Stimulated activated CD8-positive, alpha-beta memory T cell treated with anti-CD3 and anti-CD28 coated beads, Interleukin-12 subunit alpha, Interleukin-12 subunit beta, amount 100 ng/mL, for 4 hours (primary cell): Measurements from ENCODE around the gene VSX1.

Experiments
- DNase-seq: peaks from one replicate; pipeline ENCODE4 v3.0.0-alpha.2; 2020; ENCODE audit warnings: low read depth

The VSX1 gene

GRCh38 chr20:25053255-25054031 is 28.5 kb downstream of the VSX1 start:
- no peak for DNase-seq

GRCh38 chr20:25052255-25053194 is 29.4 kb downstream of the VSX1 start:
- no peak for DNase-seq

DNA sequence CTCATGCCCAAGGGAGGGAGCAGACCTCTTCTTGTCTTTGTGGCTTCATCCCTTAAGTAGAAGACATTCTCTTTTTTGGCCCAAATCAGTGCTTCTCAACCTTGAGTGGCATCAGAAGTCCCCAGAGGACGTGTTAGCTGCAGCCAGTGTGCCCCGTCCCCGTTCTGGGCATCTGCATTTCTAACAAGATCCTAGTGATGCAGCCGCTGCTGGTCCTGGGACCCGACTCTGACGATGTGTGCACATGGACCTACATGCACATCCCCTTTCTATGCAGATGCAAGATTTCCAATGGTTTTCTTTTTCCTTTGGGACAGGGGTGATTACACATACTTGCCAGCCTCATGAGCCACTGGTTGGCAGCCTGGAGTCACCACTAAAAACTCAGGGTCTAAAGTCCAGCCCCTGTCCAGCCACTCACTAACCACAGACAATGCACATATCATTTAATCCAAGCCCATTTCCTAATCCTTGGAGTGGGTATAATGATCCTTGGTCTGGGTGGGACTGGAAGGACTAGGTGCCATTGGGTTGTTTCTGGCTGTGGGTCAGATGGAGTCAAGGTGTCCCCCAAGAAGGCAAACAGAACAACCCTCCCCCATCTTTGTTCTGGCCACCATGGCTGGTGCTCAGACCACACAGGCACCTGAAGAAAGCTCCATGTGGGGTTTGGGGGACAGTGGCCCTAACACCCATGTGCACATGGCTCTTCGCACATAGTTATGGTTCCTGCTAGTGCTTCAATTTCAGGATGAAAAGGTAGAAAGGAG is 30.4 kb downstream of the VSX1 start:
- DNase-seq, result no peak

- DNase-seq, result no peak
Observed at GRCh38 chr20:25050501-25051350, 31.2 kb downstream of the VSX1 start.

DNA sequence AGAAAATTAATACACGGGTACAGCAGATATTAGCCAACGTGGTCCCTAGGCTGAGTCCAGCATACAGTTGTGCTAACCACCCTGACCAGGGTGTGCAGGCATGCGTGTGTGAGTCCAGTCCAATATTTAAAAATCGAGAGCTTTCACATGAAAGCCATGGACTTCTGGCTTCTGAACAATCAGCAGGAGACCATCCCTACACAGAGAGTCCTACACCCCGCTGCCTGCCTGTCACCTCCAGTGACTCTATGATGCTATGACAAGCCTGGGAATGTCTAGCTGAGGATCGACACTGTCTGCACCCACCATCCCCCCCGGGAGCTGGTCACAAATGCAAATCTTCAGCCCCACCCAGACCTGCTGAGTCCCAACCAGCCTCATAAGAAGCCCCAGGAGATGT is 31.9 kb downstream of the VSX1 start:
- no peak for DNase-seq

GRCh38 chr20:25049261-25050060 is 32.5 kb downstream of the VSX1 start:
- no peak for DNase-seq

DNA sequence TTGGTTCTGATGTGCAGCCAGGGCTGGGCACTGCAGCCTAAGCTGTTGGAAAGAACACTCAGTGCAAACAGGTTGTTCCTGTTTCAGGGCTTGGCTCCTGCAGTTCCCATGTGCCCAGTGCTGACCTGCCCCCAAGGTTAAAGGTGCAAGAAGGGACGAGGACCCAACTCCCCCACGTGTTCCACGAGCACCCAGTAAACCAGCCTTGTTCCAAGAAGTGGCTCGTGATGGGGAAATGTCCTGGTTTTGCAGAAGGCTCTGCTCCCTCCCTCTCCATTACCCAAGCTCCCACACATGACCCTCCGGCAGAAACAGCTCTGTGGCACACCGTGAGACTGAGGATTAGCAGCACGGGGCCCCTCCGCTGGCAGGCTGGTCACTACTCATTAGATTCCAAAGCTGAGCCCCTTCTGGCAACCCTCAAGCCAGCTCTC is 33.4 kb downstream of the VSX1 start:
- no peak for DNase-seq

DNA sequence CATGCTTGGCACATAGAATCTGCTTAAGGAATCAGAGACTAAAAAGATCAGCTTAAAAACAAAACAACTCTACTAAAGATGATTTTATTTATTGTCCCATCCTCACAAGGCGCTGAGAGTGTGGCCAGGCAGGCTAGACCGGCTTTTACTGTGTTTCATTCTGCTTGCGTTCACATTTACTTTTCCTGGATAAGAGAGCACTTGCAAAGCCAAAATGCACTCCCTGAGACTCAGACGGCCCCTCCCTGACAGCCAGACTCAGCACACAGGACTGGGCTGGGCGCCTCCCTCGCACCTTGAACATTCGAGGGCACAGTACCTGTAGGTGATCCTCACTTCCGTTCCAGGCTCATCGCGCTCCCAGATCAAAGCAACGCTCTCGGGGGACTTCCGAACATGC is 34.2 kb downstream of the VSX1 start:
- DNase-seq, result no peak

- DNase-seq, result no peak
Observed at GRCh38 chr20:25046736-25047666, 34.9 kb downstream of the VSX1 start.

DNA sequence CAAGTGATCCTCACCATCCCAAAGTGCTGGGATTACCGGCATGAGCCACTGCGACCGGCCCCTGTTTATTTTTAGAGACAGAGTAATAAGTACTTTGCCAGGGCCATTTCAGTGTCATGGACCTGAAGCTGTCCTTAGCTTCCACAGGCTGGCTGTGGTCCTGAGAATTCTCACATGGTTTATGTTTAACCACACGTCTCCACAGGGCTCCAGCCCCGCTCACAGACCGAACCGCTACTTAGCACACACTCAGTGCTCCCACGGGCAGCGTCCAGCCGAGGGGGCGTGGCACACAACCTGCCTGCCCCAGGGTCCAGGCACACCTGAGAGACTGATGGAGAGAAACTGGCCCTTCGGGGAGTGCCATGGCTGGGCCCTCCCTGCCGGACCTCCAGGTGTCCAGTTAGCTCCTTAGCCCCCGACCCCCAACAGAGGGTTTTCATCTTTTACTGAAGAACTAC is 35.7 kb downstream of the VSX1 start:
- DNase-seq, result no peak

DNA sequence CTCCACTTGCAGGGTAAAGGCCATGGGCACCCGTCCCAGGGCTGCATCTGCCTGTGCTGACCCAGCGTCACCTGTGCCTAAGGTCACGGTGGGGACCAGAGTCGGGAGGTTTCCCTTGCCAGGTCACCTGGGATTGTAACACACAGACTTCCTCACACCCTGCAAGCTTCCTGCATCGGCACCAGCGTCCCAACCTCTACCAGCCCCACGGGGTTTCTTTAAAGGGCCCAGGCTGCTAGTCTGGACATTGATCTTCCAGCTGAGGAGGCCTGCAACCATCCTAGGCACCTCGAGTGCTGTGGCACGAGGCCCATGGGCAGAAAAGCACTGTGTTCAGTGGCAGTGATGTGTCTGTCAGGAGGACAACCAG is 36.6 kb downstream of the VSX1 start:
- no peak for DNase-seq

DNA sequence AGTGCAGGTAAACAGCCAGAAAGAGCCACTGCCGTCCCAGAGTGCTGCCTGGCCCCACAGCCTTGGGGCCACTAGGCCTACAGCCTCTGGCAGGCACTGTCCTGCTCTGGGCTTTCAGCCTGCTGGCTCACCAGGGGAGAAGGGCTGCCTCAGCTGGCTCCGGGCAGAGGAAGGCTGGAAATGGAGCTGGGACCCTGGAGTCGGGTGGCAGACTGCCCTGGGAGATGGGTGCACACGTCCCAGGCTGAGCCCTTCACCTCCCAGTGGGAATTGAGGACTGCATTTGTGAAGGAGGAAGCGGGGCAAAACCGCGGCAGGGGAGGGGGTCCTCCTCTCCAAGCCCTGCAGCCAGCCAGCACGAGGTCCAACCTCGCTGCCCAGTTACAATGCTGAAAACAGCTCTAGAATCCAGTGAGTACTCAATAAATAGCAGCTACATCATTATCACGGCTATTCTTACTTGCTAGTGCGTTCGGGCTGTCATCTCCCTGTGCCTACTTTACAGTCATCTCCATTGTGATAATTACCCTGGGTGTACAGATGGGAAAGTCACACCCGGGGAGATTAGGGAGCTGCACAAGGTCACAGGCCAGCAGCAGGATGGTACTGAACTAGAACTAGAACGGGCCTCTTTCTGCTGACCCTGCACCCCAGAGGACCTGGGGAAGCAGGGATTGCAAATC is 37.1 kb downstream of the VSX1 start:
- DNase-seq, result no peak

DNA sequence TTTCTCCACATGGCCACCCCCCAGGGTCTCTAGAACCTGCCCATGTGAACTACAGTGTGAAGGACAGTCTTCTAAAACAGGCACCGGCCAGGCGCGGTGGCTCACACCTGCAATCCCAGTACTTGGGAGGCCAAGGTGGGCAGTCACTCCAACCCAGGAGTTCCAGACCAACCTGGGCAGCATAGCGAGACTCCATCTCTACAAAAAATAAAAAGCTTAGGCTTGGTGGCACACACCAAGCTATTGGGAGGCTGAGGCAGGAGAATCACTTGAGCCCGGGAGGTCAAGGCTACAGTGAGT is 37.7 kb downstream of the VSX1 start:
- no peak for DNase-seq

DNA sequence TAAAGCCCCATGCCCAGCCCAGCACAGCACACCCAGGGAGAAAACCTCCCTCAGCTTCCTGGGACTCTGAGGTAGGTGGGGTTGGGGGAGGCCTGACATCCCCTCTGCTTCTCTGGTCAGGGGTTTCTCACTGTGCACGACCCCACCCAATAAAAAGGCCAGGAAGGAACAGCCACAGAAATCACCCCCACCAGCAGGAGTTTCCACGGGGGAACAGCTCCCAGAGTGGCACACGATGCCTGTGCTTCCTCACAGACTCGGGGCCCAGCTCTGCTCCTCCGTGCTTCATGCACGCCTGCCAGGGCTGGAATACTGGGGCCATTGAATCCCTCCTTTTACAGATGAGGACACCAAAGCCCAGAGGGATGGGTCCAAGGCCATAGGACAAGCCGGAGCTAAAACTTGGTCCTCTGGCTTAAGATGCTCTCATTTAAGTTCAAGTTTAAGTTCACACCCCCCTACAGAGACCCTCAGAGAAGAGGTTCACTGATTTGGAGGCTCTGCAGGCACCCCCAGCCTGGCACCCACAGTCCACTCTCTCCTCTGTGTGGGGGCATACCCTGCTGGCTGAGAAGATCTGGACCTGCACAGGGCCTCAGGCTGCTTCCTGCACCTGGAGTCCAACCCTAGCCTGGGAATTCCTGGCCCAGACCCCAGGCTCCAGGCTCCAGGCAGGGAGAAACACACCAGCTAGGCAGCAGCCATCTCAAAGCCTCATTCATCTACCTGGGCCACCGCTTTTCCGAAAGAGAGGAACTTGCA is 38.3 kb downstream of the VSX1 start:
- DNase-seq, result no peak

DNA sequence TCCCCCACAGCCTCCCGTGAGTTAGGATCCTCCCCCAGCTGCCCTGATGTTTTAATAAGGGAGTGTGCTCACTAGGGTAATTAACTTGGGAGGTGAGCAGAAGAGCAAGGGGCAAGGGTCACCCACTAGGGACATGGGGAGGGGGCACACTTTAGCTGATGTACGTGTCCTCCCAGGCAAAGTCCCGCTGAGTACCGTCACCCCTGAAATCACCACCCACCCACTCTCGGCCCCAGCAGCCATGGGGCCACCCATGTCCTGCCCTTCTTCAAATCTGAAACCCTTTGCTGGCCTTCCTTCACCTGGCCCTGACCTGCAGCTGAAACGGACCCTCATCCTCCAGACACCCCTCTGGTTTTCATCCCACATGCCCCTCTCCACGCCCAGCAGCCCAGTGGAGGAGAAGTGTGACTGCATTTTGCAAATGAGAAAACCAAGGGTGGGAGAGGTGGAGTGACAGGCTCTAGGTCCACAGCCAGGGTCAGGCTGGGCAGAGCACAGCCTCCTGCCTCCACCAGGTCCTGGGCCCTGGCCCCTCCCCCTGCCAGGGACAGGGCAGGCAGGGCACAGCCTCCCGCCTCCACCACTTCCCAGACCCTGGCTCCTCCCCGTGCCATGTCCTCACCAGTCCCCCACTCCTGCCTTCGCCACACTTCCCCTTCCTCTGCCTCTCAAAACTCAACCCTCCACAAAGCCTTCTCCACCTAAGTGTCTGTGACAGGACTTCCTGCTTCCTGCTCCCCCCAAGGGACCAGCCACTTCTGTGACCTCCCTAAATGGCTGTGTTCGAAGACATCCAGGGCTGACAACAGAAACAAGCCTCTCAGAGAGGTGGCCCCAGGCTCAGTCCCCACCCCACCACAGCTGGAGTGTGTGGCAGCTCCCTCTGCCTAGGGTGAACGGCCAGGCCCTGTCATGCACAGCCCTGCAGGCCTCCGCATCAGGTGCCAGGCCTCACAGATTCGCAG is 39.1 kb downstream of the VSX1 start:
- peak; percentile 10 for DNase-seq

GRCh38 chr20:25041813-25042530 is 40.0 kb downstream of the VSX1 start:
- DNase-seq, result no peak
